GM21529 (cell line): ENCODE data around the gene DHH.

Experiments
- ATAC-seq: cut with Tn5 transposase; IDR thresholded peaks from one replicate; pipeline ENCODE4 v1.9.1; 2021; ENCODE audit not compliant: unreplicated experiment

DHH gene

GRCh38 chr12:49051373-49051764, 43.2 kb downstream of the DHH start:
- ATAC-seq = no peak

DNA sequence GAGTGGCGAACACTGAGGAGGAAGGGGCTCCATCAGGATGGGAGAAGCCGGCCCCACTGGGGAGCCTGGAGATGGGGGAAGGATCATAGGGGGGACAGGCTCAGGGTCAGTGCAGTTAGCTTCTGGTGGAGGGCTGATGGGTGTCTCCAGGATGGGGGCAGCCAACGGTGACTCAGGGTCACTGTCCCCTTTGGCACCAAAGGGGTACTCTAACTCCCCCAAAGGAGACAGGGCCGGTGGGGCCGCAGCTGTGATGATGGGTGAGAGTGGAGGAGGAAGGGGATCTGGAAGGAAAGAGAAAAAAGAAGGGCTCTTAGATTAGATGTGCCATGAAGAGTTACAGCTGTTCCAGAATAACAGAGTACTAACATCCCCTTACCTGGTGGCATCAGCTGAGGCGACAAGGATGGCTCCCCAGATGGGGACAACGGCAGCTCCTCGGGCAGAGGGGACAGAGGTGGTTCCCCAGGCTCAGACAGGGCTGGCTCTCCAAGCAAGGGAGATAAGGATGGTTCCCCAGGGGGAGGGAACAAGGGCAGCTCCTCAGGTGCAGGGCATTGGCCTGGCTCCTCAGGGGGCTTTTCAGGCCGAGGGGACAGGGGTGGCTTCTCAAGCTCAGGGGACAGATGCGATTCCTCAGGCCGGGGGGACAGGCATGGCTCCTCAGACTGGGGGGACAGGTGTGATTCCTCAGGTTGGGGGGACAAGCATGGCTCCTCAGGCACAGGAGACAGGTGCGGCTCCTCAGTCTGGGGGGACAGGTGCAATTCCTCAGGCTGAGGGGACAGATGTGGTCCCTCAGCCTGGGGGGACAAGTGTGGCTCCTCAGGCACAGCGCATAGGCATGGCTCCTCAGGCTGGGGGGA, 43.9 kb downstream of the DHH start:
- no peak for ATAC-seq

DNA sequence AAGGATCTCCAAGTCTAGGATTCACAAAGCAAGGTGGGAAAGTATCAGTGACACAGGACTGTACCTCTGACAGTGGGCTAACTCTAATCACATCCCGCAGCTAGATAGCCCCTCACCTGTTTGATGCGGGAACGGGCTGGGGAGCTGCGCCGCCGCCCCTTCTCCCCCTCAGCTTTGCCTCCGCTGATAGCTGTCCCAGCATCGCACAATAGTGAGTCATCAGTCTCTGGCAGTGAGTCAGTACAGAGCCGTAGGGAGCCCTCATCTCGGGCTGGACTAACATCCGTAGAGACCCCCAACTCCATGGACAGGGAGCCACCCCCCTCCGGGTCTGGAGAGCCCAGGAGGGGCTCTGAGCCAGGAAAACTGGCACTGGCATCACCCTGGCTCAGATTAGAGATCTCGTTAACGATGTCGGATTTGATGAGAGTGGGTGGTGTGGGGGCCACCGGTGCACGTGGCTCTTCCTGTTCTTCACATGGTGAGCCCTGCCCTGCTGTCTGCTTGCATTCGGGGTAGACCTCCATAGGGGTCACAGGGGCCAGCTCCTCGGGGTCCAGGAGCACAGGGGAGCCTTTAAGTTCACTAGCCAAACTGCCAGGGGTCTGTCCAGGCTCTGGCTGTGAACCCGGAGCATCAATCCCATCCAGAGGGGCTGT, 44.9 kb downstream of the DHH start:
- ATAC-seq = no peak

GRCh38 chr12:49048953-49049352, 45.6 kb downstream of the DHH start:
- ATAC-seq = no peak

DNA sequence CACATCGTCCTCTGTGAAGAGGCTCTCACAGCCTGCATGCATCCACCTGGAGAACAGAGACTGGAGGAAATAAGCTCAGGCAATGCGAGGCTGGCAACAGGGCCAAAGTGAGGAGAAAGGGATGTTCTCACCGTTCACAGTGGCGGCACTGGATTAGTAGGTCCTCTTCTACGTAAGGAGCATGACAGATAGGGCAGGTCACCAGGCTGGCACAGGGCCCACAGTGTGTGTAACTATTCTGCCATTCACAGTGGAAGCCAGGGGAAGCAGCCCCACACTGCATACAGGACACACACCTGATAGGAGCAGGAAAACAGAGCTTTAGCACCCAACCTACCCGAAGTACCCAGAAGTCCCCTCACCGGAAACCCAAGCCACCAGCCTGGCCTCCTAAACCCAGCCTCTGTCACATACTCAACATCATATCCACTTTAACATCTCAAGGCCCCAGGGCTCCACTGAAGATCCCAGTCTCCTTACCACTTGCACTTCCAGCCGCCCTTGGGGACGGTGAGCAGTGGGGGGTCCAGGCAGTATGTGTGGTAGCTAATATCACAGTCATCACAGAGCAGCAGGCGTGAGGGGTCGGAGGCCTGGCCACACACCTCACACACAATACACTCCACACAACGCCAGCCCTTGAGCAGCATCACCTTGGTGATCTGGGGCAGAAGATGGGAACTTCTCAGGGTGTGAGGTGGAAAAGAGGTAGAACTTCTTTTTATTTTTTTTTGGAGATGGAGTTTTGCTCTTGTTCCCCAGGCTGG, 48.3 kb downstream of the DHH start:
- no peak for ATAC-seq

- ATAC-seq = no peak
These were observed 49.9 kb downstream of the DHH start for GRCh38 chr12:49044660-49045059.

- no peak for ATAC-seq
These were observed 50.7 kb downstream of the DHH start for GRCh38 chr12:49043856-49044258.

DNA sequence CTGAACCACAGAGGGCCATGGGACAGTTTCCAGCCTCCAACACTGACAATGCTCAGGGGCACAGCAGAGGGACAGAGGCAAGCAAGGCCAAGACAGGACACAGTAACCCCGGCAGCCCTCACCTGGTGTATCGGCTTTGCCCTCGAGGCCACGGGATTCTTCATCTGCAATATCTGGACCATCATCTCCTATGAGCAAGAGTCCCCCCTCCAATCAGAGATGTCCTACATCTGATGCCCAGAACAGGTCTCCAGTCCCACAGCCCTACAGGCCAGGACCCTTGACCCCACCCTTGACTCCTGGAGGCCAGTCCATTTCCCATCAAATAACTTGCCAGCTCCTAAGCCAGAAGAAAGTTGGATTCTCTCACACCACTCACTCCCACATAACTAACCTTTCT, 51.4 kb downstream of the DHH start:
- ATAC-seq = no peak

DNA sequence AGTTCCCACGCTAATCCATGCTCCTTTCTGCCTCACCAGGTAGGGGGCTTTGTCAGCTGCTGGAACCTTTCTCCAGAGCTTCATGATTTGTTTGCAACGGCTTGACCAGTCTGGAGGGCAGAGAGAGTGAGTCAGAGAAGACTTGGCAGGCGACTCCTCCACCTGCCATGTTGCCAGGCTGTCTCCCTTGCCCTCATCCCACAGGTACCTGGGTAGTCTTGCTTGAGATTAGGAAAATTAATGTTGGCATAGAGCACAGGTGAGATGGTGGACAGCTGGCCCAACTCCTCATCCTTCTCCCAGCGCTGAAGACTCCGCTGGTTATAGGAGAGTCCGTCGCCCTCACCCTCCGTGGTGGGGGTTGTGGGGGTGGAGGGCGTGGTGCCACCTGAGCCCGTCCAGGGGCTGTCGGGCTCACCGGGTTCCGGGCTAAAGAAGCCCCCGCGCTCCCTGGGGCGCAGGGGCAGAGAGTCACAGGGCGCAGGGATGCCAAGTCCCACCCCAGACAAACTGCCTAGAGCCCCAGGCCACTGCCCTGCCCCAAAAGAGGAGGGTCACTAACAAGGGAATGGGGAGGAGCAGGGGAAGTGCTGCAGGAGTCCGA, 52.6 kb downstream of the DHH start:
- no peak for ATAC-seq

DNA sequence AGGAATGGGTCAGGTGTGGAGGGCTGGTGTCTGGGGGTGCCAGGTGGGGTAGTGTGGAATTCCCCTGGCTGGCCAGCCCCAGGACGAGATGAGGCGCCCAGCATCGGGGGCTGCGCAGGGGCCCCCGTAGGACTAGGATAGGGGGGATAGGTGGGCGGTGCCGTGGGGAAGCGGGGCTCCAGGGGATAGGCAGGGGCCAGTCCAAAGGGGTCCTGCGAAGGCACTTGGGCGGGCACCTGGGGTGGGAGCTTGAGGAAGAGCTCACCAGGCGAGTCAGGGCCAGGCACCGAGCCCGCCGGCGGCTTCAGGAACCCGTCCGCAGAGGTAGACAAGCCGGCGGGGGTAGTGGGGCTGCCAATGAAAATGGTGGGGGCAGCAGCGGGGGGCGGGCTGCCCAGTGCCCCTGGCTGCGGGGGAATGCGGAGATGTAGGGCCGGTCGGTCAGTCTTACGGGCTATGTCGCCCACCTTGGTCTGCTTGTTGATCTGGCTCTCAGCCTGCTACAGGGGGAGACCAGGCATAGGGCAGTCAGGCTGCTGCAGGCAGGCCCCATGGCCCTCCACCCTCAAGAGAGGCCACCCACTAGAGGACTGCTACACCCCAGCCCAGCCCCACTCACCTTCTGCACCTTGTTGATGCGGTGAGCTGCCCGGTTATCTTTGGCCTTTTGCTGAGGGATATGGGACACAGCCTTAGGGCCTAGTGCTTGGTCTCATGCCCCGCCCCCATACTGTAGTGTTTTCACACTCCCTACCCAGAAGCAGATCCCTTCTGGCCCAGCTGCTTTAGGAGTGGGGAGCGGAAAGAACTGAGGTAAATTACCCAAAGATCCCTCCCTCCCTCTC, 53.3 kb downstream of the DHH start:
- no peak for ATAC-seq

- no peak for ATAC-seq
These were observed 54.2 kb downstream of the DHH start for GRCh38 chr12:49040364-49040855.

DNA sequence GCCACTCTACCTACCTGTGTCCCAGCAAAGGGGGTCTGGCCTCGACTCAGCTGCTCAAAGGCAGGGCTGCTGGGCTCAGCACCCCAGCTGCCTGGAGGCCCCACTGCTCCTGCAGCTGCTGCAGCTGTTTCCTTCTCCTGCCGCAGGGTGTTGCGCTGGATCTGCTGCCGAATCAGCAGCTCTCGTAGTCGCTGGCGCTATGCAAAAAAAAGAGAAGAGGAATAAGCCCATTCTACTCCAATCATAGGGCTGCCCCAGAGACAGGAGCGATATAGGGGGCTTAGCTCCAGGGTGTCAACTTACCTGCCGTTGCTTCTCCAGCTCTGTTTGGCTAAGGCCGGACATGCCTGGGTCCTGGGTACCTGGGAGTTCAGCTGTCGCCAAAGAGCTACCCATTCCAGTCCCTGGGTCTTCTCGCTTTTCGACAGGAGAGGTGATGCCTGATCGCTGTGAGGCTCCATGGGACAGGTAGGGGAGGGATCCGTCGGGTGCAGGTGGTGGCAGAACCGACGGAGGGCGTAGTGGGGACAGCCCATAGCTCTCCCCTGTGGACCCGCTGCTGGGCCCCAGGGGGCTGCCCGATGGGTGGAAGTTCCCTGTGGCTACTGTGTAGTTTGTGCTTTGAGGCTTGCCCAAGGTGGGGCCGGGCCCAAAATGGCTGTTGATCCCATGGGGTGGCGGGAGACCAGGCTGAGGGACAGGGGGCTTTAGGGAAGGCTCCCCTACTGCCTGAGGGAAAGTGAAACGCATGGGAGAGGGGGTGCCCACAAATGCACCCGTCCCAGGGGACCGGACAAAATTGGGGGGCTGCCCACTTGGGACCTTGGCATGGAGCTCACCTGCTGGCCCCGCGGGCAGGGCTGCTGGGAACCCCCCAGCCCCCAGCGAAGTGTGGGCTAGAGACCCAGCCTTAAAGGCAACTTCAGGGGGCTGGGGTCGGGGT, 54.9 kb downstream of the DHH start:
- no peak for ATAC-seq

GRCh38 chr12:49038291-49038955, 56.2 kb downstream of the DHH start:
- ATAC-seq = no peak

DNA sequence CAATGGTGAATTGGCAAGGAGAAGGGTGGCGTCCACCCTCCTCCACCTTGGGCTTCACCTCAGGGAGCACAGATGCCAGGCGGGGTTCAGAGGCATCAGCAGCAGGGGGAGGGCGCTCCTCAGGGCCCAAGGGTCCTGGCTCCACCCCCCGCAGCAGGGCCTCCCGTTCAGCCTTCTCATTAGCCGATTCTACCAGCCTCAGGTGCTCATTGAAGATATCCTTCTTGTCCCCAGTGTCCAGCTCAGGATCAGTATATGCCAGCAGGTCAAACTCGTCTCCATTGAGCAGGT, 56.7 kb downstream of the DHH start:
- no peak for ATAC-seq

DNA sequence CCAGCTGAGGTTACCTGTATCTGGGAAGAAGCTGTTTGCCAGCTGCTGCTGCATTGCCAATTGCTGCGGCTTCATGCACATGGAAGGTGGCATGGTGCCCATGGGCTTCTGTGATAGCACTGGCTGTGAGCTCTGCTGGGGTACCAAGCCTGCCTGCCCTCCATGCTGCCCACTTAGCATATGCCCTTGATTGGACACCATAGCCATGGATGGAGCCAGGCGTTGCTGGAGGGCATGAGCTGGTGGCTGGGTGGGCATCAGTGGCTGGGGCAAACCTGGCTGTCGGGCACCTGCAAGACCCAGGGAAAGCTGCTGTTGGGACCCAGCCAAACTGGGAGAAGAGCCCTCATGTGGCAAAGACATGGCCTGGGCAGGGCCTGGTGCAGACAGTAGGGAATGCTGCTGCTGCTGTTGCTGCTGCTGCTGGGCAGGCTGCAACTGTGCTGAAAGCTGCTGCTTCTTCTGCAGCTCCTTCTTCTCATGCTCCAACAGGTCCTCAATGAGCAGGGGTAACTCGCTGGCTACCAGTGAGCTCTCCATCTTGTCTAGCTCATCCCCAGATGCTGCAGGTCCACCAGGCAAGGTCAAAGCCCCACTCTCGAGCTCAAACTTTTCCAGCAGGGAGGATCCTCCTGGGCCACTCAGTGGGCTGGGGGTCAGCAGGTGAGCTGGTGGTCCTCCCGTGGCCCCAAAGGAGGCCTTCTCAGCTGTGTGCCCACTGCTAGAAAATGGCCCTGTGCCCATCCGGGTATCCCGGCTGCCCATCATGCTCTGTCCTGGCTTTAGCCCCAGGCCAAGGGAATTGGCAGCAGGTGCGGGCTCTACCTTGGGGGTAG, 57.3 kb downstream of the DHH start:
- ATAC-seq = no peak
